ENCODE measurements around the gene XYLT1.

Gene XYLT1

DNA sequence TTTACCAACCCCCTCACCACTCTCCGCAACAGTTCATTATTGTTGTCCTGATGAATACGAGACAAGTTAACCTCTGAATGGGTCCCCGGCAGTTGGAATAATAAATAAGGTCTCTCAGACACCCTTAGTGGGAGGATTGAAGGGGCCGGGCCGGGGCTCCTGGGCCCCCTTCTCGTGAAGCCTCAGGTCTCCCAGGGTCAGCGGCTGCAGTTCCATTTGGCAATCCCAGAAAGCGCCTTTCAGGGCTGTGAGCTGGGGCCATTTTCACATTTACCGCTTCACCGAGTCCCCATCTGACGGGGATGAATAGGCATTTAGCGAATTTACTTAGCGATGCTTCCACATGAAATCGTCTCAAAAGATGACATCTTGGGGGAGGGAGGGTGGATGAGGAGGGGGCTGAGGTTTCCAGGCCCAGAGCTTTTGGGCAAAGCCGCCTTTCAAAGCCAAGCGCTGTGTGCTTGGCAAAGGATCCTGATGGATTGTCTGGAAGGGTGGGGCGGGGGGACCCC lies 309.8 kb downstream of the XYLT1 start:
- DNase-seq: no peak

- DNase-seq: no peak
These were observed 310.4 kb downstream of the XYLT1 start for GRCh38 chr16:17160285-17160853.

GRCh38 chr16:17159617-17160016 lies 311.1 kb downstream of the XYLT1 start:
- DNase-seq: no peak

GRCh38 chr16:17155936-17156335 lies 314.8 kb downstream of the XYLT1 start:
- DNase-seq: no peak

GRCh38 chr16:17155485-17155884 lies 315.3 kb downstream of the XYLT1 start:
- no peak for DNase-seq

DNA sequence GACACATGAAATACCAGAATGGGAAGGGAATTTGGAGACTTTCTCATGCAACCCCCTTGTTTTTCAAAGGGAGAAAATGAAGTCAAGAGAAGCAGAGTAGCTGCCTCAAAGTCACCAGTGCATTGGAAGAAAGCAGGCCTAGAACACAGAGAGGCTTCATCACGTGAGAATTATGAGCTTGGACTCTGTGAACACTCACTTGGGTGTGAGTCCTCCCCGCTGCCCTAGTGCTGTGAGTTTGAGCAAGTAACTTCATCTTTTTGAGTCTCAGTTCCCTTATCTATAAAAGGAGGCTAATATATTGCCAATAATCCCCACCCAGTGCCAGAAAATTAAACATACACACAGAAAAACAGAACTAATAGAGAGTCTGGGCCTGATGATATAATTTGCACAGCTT lies 315.8 kb downstream of the XYLT1 start:
- no peak for DNase-seq

- DNase-seq: no peak
These were observed 318.4 kb downstream of the XYLT1 start for GRCh38 chr16:17152311-17152710.

DNA sequence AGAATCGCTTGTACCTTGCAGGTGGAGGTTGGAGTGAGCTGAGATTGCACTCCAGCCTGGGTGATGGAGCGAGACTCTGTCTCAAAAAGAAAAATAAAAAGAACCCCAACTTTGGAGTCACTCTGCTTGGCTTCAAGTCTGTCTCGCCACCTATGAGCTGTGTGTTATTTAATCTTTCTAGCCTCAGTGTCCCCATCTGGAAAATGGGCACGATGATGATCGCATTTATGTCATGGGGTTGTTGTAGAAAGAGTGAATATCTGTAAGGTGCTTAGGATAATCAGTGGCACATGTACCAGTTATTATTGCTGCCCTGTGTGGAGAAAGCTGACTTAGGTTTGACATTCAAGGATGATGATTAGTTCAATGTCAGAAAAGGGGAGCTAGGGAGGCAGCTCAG lies 319.4 kb downstream of the XYLT1 start:
- no peak for DNase-seq

GRCh38 chr16:17149904-17150483 lies 320.8 kb downstream of the XYLT1 start:
- no peak for DNase-seq

- no peak for DNase-seq
These were observed 322.8 kb downstream of the XYLT1 start for GRCh38 chr16:17147942-17148341.

DNA sequence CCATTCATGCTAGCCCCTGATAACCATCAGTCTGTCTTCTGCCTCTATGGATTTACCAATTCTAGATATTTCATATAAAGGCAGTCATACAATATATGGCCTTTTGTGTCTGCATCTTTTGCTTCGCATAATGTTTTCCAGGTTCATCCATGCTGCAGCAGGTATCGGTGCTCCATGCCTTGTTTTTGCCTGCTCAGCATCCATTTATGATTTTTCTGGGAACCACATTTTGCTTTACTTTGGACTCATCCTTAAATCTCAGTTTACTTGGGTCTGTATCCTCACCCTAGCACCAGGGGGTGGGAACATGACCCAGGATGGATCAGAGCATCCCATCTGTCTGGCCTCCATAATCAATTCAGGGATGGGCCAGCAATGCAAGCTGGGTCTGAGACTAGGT lies 325.7 kb downstream of the XYLT1 start:
- DNase-seq: no peak

GRCh38 chr16:17144431-17144830 lies 326.3 kb downstream of the XYLT1 start:
- DNase-seq: no peak

DNA sequence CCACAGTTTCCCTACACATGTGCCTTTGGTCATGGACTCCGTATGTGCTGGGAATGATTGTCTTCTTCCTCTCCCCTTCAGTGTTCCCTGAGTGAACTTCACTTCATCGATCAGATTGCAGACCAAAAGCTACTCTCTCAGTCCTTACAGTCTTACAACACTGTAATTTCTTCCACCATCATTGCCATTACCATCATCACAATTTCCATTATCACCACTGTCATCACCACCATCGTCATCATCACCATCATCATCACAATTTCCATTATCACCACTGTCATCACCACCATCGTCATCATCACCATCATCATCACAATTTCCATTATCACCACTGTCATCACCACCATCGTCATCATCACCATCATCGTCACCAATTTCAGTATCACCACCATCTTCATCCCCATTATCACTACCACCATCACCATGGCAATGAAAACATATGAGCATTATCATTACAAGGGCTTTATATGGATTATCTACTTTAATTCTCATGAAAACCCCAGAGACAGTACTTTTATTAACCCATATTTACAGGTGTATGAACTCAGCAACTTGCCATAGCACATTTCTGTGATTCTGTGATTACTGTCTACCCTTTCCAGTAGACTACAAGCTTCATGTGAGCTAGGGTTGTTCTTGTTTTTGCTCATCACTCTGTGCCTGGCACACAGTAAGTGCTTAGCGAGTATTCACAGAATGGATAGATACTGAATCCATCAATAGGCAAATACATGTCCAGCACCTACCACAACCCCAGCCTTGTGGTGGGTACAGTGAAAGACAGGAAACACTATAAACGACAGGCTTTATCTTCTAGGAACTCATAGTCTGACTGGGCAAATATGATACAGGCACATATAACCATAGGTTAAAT lies 327.0 kb downstream of the XYLT1 start:
- DNase-seq: no peak

DNA sequence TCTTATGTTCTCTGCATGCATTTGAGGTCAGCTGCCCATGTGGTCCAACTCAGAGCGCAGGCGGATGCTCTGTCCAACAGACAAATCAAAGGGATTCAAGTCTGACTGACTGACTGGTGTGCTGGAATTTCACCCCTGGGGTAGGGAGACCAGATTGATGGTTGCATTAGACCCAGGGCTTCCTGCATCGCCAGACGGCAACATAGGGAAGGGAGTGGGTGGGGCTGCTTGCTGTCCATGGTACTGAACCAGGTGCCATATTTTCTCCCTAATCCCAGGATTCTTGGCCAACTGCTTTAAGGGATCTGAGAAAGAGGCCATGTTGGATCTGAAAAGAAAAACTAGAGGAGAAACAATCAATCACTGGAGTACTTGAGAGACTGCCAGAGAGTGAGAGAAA lies 332.0 kb downstream of the XYLT1 start:
- DNase-seq: no peak

DNA sequence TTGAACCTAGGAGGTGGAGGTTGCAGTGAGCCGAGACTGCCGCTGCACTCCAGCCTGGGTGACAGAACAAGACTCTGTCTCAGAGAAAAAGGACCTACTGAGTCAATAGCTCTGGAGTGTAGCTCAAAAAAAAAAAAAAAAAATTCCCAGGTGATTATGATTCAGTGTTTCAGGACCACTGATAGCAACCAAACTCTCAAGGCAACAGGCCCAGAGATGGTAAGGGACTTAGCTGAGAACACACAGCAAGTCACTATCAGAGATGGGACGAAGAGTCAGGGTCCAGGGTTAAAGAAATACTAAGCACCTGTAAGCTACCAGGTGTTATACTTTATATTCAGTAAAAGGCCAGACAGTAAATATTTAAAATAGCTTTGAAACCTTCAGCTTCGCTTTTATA lies 335.3 kb downstream of the XYLT1 start:
- no peak for DNase-seq

GRCh38 chr16:17134586-17134985 lies 336.2 kb downstream of the XYLT1 start:
- no peak for DNase-seq

- no peak for DNase-seq
These were observed 336.9 kb downstream of the XYLT1 start for GRCh38 chr16:17133851-17134250.

DNA sequence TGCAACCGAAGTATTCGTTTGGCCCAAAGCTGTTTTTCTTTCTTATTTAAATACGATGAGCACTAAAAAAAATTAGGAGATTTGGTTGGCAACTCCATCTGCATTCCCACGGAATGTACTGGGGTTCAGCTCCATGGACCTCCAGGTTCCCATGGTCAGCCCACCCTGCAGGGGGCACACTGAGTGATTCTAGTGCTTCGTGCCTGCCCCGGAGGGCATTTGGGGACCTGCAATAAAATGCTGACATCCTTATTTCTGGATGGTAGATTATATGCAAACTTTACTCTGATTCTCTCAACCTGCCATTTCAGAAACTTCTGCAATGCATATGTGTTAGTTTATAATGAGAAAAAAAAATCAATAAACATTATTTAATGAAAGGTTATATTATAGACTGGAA lies 339.4 kb downstream of the XYLT1 start:
- DNase-seq: no peak

- no peak for DNase-seq
These were observed 340.0 kb downstream of the XYLT1 start for GRCh38 chr16:17130733-17131132.

DNA sequence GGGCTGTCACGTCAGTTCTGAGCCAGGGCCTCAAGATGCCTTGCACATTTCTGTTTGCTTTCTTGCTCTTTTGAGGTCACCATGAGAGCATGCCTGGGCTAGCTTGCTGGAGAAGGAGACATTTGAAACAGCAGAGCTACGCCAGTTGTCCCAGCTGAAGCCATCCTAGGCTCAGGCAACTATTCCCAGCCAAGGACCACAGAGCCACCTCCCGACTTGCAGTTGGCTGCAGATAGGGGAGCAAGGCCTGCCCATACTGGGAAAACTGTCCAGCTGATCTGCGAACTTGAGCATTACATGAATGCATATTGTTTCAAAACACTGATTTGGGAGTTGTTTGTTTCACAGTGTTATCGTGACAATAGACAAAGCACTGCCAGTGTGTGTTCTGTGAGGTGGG lies 340.8 kb downstream of the XYLT1 start:
- DNase-seq: no peak

- no peak for DNase-seq
These were observed 342.0 kb downstream of the XYLT1 start for GRCh38 chr16:17128791-17129190.

DNA sequence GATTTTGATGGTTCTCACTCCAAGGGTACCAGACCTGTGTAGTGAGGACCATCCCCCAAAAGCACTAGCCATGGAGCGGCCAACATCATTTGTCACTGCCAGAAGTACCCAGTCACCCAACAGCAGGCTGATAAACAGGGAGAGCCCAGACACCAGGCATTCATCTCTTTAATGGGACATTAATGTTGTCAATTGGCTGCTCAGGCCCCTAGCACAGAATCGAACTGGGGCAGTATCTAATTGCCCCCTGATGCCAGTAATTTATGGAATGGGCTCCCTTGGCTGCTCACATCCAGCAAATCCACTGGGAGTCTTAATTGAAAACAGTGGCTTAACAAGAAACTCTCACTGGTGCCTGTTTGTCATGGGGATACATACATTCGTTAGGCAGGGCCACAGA lies 344.6 kb downstream of the XYLT1 start:
- DNase-seq: no peak

DNA sequence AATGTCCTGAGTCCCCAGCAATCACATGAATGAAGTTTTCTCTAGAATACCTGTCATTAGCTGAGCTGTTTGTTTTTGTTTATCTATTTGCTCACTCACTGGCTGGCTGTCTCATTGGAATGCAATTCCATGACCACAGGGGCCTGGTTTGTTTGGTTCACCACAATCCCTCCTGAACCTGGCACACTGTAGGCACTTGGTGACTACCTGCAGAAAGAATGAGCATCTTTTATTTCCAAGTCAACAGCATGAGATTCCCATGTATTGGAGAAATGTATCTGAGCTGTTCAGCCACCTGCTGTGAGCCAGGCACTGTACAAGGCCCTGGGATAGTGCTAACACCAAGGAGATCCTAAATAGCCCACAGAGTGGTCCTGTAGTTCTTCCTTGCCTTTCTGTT lies 345.1 kb downstream of the XYLT1 start:
- DNase-seq: no peak

DNA sequence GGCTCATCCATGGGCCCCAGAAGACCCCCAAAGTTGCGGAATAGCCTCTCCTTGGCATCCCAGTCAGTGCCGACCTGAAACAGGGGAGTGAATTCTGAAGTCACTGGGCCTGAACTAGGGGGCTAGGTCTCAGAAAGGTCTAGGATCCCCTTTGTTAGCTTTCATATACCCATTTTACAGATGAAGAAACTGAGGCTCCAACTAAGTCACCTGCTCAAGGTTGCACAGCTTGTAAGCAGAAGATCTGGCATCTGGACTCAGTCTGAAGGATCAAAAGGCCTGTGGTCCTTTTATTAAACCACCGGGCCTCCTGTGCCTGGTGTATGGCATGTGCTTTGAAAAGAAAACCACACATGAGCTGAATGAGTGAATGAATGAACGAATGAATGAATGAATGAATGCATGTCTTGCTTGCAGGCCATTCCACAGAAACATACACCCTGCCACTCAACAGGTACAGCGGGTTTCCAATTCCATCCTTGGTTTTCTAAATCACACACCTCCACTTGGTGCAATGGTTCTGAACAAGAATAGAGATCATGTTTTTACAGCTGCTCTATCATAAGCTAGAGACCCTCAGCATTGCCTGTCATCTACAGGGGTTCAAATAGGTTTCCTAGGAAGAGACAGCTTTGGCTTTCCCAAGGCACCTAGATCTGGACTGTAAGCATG lies 352.7 kb downstream of the XYLT1 start:
- DNase-seq: no peak
